ENCODE measurements around the gene ACTN4. TPM values are rescaled to one million over a fixed set of nuclear protein-coding genes. Genes with fewer than 3 reads are reported as not detected.

ACTN4 gene
- total RNA-seq, 2 experiments from 2014 or later, result 86.8 to 178 TPM

DNA sequence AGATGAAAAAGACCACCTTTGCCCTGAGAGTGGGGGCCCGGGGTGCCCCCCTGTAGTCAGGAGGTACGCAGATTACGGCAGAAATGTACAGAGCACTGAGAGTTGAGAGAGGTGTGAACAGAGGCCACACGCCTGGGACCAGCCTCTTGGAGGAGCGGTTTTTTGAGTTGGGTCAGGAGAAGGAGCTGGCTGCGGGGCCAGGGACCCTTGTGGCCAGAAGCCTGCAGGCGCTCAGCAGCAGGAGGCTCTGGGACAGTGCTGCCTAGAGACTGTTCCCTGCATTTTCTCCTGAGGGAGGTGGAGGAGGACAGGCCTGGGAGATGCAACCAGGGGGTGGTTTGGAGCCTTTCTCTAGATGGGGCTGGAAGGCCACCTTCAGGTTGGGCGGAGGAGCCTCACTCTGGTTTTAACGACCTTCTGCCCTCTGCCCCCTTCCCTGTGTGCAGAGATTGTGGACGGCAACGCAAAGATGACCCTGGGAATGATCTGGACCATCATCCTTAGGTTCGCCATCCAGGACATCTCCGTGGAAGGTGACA is 57.1 kb downstream of the ACTN4 start:
- H3K4me1 ChIP-seq (ENCODE audit: insufficient read depth, low read length, poor library complexity, severe bottlenecking), result no peaks in the 10 kb centered on the region
- no peak overlapping the region for H3K4me3 ChIP-seq (ENCODE audit: low read depth, low read length, poor library complexity, severe bottlenecking)
- POLR2A ChIA-PET, result no interaction called here
- TF ChIP-seq EZH2phosphoT487 (IDR thresholded peaks at IDR 0.05; ENCODE audit: borderline replicate concordance, low read depth, low read length), result no peak
- TF ChIP-seq, protein P1, sequence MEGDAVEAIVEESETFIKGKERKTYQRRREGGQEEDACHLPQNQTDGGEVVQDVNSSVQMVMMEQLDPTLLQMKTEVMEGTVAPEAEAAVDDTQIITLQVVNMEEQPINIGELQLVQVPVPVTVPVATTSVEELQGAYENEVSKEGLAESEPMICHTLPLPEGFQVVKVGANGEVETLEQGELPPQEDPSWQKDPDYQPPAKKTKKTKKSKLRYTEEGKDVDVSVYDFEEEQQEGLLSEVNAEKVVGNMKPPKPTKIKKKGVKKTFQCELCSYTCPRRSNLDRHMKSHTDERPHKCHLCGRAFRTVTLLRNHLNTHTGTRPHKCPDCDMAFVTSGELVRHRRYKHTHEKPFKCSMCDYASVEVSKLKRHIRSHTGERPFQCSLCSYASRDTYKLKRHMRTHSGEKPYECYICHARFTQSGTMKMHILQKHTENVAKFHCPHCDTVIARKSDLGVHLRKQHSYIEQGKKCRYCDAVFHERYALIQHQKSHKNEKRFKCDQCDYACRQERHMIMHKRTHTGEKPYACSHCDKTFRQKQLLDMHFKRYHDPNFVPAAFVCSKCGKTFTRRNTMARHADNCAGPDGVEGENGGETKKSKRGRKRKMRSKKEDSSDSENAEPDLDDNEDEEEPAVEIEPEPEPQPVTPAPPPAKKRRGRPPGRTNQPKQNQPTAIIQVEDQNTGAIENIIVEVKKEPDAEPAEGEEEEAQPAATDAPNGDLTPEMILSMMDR (conservative IDR thresholded peaks at IDR 0.05; ENCODE audit: low read length), result no peak
- no peaks in the 10 kb centered on the region for H4K20me1 ChIP-seq (ENCODE audit: insufficient read depth, low read length)
- H3K4me2 ChIP-seq (ENCODE audit: low read length), result no peak overlapping the region
- BruUV-seq (replicated peaks), result no TSS peak
- CTCF ChIA-PET (ENCODE audit: unreplicated experiment), result no interaction called here
- H3K27ac ChIP-seq (ENCODE audit: low read depth, low read length, poor library complexity, severe bottlenecking), result no peak overlapping the region
- no peak for DNase-seq (ENCODE audit: low spot score)
- intact Hi-C loops (cut with micrococcal nuclease; ENCODE audit: unreplicated experiment), result no loop called here
- H3K79me2 ChIP-seq (ENCODE audit: insufficient read depth, low read depth, low read length), result no peaks in the 10 kb centered on the region
- no peaks in the 10 kb centered on the region for H3K9me2 ChIP-seq (ENCODE audit: insufficient read depth, low read length)
- H3K36me3 ChIP-seq (ENCODE audit: insufficient read depth, low read length), result peaks cover 44% of the 10 kb centered on the region; the same call in 1 of the 2 replicates
- H2AFZ ChIP-seq (ENCODE audit: low read length), result no peak overlapping the region
- no peaks in the 10 kb centered on the region for H3K9me3 ChIP-seq (ENCODE audit: low read length)

DNA sequence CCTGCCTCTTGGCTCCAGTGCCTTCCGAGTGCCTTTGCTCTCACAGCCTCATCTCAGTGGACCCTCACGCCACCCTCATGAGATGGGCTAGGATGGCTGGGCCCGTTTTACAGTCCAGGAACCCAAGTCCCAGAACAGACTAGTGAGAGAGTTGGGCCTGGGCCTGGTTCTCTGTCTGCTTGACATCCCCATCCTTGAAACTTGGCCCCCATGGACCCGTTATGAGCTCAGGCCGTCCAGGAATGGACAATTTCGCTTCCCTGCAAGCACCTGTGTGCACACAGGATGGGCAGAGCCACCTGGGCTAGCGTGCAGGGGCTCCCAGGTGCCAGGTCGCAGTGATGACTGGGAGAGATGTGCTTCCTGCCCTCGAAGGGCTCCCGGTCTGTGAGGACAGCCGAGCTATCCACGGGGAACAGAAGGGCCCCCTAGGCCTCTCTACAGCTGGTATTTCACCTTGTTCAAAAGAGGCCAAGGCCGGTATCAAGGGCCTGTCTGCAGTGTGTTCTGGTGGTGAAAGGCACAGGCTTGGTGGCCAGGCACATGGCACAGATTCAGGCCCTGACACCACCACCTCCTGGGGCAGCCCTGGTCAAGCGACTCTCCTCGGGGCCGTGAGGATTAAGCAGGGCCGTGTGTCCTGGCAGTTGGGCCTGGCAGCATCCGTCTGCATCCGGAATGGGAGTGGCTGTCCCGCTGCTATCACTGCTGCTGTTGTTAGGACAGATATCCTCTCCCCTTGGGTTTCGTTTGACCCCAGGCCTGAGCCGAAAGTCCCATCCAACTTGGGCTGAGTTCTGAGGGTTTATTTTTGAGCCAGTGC is 58.0 kb downstream of the ACTN4 start:
- Histone ChIP-seq H3K9me3 (ENCODE audit: low read length) (no peaks in the 10 kb centered on the region), H3K4me1 (ENCODE audit: insufficient read depth, low read length, poor library complexity, severe bottlenecking) (no peaks in the 10 kb centered on the region), H3K27ac (ENCODE audit: low read depth, low read length, poor library complexity, severe bottlenecking) (no peak overlapping the region), H4K20me1 (ENCODE audit: insufficient read depth, low read length) (no peaks in the 10 kb centered on the region), H3K4me2 (ENCODE audit: low read length) (no peak overlapping the region), H2AFZ (ENCODE audit: low read length) (no peak overlapping the region), H3K79me2 (ENCODE audit: insufficient read depth, low read depth, low read length) (no peaks in the 10 kb centered on the region), H3K4me3 (ENCODE audit: low read depth, low read length, poor library complexity, severe bottlenecking) (no peak overlapping the region), H3K9me2 (ENCODE audit: insufficient read depth, low read length) (no peaks in the 10 kb centered on the region), H3K36me3 (ENCODE audit: insufficient read depth, low read length) (peaks cover 48% of the 10 kb centered on the region; the same call in 1 of the 2 replicates)
- ChIA-PET POLR2A (no interaction called here), CTCF (ENCODE audit: unreplicated experiment) (no interaction called here)
- BruUV-seq (replicated peaks), result no TSS peak
- intact Hi-C loops (cut with micrococcal nuclease; ENCODE audit: unreplicated experiment), result no loop called here
- TF ChIP-seq EZH2phosphoT487 (IDR thresholded peaks at IDR 0.05; ENCODE audit: borderline replicate concordance, low read depth, low read length), result no peak
- TF ChIP-seq, protein P1 (conservative IDR thresholded peaks at IDR 0.05; ENCODE audit: low read length), result no peak
- no peak for DNase-seq (ENCODE audit: low spot score)
